OCI-LY1 (cell line): Measurements from ENCODE around the gene PALS1.

Experiments
- H2AFZ ChIP-seq: fragments of 200-600 bp; sonication (generic), shearing (Covaris generic); 2 replicates; pipeline ENCODE4 v1.6.0; 2014; ENCODE audit warnings: antibody characterized with exemption, mild to moderate bottlenecking, low read length
- H3F3A ChIP-seq: fragments of 200-600 bp; sonication (generic), shearing (Covaris generic); 2 replicates; pipeline ENCODE4 v1.6.0; 2014; ENCODE audit warnings: mild to moderate bottlenecking, antibody characterized with exemption, low read length, moderate library complexity; ENCODE audit not compliant: insufficient read depth
- H3K27ac ChIP-seq: fragments of 200-600 bp; sonication (generic); 2 replicates; pipeline ENCODE4 v1.5.1; 2014; ENCODE audit warnings: low read length, mixed run types, mild to moderate bottlenecking, low read depth; ENCODE audit not compliant: poor library complexity, severe bottlenecking
- H3K27me3 ChIP-seq: fragments of 200-600 bp; sonication (generic); 2 replicates; pipeline ENCODE4 v1.6.0; 2014; ENCODE audit warnings: antibody characterized with exemption, mild to moderate bottlenecking, low read length, moderate library complexity; ENCODE audit not compliant: insufficient read depth
- H3K36me3 ChIP-seq: fragments of 200-600 bp; sonication (generic); 2 replicates; pipeline ENCODE4 v1.6.1; 2014; ENCODE audit warnings: mild to moderate bottlenecking, antibody characterized with exemption, low read length, moderate library complexity, mixed read lengths; ENCODE audit not compliant: insufficient read depth
- H3K4me1 ChIP-seq: fragments of 200-600 bp; sonication (generic); 2 replicates; pipeline ENCODE4 v1.5.1; 2014; ENCODE audit warnings: mild to moderate bottlenecking, low read length, moderate library complexity; ENCODE audit not compliant: insufficient read depth, severe bottlenecking
- H3K4me2 ChIP-seq: fragments of 200-600 bp; sonication (generic), shearing (Covaris generic); 2 replicates; pipeline ENCODE4 v1.6.1; 2014; ENCODE audit warnings: low read length
- H3K4me3 ChIP-seq: fragments of 200-600 bp; sonication (generic); 2 replicates; pipeline ENCODE4 v1.5.1; 2014; ENCODE audit warnings: low read length, low read depth, mild to moderate bottlenecking, mixed read lengths; ENCODE audit not compliant: poor library complexity, severe bottlenecking
- H3K79me2 ChIP-seq: fragments of 200-600 bp; shearing (Covaris generic); 2 replicates; pipeline ENCODE4 v1.6.1; 2016; ENCODE audit warnings: mixed run types, low read length, mixed read lengths; ENCODE audit not compliant: insufficient read depth
- H3K9ac ChIP-seq: fragments of 200-600 bp; sonication (generic), shearing (Covaris generic); 2 replicates; pipeline ENCODE4 v1.6.1; 2014; ENCODE audit warnings: mild to moderate bottlenecking, low read length, mixed read lengths
- H3K9me2 ChIP-seq: fragments of 200-600 bp; sonication (generic), shearing (Covaris generic); 2 replicates; pipeline ENCODE4 v1.6.1; 2014; ENCODE audit warnings: low read depth, mild to moderate bottlenecking, low read length, mixed read lengths
- H3K9me3 ChIP-seq: fragments of 200-600 bp; shearing (Covaris generic); 2 replicates; pipeline ENCODE4 v1.6.1; 2014; ENCODE audit warnings: low read length, mixed read lengths
- H4K20me1 ChIP-seq: fragments of 200-600 bp; sonication (generic), shearing (Covaris generic); 2 replicates; pipeline ENCODE4 v1.6.0; 2016; ENCODE audit warnings: mild to moderate bottlenecking, low read length; ENCODE audit not compliant: insufficient read depth
- EZH2 ChIP-seq: fragments of 200-600 bp; sonication (generic), shearing (Covaris generic); IDR thresholded peaks from 2 replicates; pipeline ENCODE4 v1.8.0; 2017; ENCODE audit warnings: borderline replicate concordance, mixed run types, mild to moderate bottlenecking, antibody characterized with exemption, low read length, moderate library complexity, mixed read lengths
- TF ChIP-seq, protein P1 (sequence below): fragments of 200-600 bp; sonication (generic), shearing (Covaris generic); IDR thresholded peaks from 2 replicates; pipeline ENCODE4 v1.5.1; 2017; ENCODE audit warnings: mild to moderate bottlenecking, antibody characterized with exemption, low read length, moderate library complexity, mixed read lengths

Gene PALS1

GRCh38 chr14:67241411-67242167, at the start of gene PALS1:
TSS of gene PALS1 (plus strand) at chr14:67241435. CDS start at chr14:67279171, 37,736 bp downstream.
- TF ChIP-seq, protein P1, sequence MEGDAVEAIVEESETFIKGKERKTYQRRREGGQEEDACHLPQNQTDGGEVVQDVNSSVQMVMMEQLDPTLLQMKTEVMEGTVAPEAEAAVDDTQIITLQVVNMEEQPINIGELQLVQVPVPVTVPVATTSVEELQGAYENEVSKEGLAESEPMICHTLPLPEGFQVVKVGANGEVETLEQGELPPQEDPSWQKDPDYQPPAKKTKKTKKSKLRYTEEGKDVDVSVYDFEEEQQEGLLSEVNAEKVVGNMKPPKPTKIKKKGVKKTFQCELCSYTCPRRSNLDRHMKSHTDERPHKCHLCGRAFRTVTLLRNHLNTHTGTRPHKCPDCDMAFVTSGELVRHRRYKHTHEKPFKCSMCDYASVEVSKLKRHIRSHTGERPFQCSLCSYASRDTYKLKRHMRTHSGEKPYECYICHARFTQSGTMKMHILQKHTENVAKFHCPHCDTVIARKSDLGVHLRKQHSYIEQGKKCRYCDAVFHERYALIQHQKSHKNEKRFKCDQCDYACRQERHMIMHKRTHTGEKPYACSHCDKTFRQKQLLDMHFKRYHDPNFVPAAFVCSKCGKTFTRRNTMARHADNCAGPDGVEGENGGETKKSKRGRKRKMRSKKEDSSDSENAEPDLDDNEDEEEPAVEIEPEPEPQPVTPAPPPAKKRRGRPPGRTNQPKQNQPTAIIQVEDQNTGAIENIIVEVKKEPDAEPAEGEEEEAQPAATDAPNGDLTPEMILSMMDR, result no peak
- TF ChIP-seq EZH2, result no peak
- H3K9me3 ChIP-seq, result peaks cover 5% of the 10 kb centered on the region; the same call in 1 of the 2 replicates

DNA sequence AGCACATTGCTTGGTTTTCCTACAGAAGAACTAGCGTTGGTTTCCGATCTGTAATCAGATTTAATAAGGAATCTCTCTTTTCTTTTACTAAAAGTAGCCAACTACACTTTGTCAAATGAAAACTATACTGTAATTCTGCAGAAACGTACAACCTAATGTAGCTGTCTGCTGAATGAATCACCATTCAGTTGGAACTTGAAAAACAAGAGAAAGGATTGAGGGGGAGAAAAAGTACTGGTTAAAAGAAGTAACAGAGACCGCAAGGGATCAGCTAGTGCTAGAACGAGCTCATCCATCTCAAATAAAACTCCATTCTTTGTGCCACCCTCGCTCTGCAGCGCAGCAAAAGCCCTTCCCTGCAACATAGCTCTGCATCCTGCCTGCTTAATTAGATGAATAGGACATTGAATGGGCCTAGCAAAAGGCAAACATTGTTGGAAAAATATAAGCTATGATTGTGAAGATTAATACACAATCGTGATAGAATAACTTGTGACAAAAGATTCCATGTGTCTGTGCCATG, 49.4 kb upstream of the PALS1 start:
- H3K9ac ChIP-seq, result no peak overlapping the region
- no peak overlapping the region for H3K27ac ChIP-seq
- H2AFZ ChIP-seq, result no peak overlapping the region
- no peaks in the 10 kb centered on the region for H3K79me2 ChIP-seq
- no peaks in the 10 kb centered on the region for H4K20me1 ChIP-seq
- H3K36me3 ChIP-seq, result no peaks in the 10 kb centered on the region
- no peaks in the 10 kb centered on the region for H3K27me3 ChIP-seq
- H3K9me2 ChIP-seq, result no peaks in the 10 kb centered on the region
- no peaks in the 10 kb centered on the region for H3K9me3 ChIP-seq
- no peak overlapping the region for H3K4me3 ChIP-seq
- TF ChIP-seq, protein P1, result no peak
- TF ChIP-seq EZH2, result no peak
- no peaks in the 10 kb centered on the region for H3F3A ChIP-seq
- H3K4me2 ChIP-seq, result no peak overlapping the region
- H3K4me1 ChIP-seq, result no peaks in the 10 kb centered on the region

More at GRCh38 chr14:67241411-67242167, at the start of gene PALS1:
- H3K27me3 ChIP-seq, result 0 out of 2 replicates have a peak, but pooled peaks cover 4% of the 10 kb centered on the region
- no peaks in the 10 kb centered on the region; the same call in 1 of the 2 replicates for H3K36me3 ChIP-seq
- H3K9ac ChIP-seq, result peak within 1 kb of the TSS; percentile 81
- H4K20me1 ChIP-seq, result no peaks in the 10 kb centered on the region
- no peaks in the 10 kb centered on the region for H3K9me2 ChIP-seq
- peak within 1 kb of the TSS; percentile 44 for H3K27ac ChIP-seq
- H3K4me2 ChIP-seq, result peak within 1 kb of the TSS; percentile 95
- peak within 1 kb of the TSS; percentile 73 for H2AFZ ChIP-seq
- no peaks in the 10 kb centered on the region for H3F3A ChIP-seq
- peaks cover 19% of the 10 kb centered on the region for H3K4me1 ChIP-seq
- H3K4me3 ChIP-seq, result peak within 1 kb of the TSS; percentile 75
- H3K79me2 ChIP-seq, result peaks cover 44% of the 10 kb centered on the region

DNA sequence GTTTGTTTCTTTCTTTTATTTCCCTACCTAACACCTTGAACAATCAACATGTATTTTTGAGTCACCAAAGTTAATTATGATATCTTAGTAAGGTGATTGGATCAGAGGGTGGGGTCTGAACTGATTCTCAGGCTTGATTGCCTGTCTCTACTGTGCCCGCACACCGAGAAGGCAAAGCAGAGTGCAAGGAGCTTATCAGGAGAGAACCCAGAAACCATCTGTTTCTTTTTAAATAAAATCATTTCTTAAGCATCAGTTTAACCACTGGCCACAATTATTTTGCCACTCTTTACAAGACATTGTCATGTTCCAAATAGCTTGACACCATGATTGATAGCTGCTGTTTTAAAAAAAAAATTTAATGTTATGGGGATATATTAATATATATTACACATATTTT, 48.9 kb upstream of the PALS1 start:
- H3K79me2 ChIP-seq, result no peaks in the 10 kb centered on the region
- H3F3A ChIP-seq, result no peaks in the 10 kb centered on the region
- H3K4me2 ChIP-seq, result no peak overlapping the region
- H3K36me3 ChIP-seq, result no peaks in the 10 kb centered on the region
- H3K9me3 ChIP-seq, result no peaks in the 10 kb centered on the region
- H2AFZ ChIP-seq, result no peak overlapping the region
- H3K4me1 ChIP-seq, result no peaks in the 10 kb centered on the region
- H3K9me2 ChIP-seq, result no peaks in the 10 kb centered on the region
- no peak overlapping the region for H3K4me3 ChIP-seq
- no peaks in the 10 kb centered on the region for H4K20me1 ChIP-seq
- no peak overlapping the region for H3K27ac ChIP-seq
- H3K27me3 ChIP-seq, result no peaks in the 10 kb centered on the region
- TF ChIP-seq, protein P1, result no peak
- TF ChIP-seq EZH2, result no peak
- H3K9ac ChIP-seq, result no peak overlapping the region
